Progenitor cell of endocrine pancreas (in vitro differentiated cells): Measurements from ENCODE around the gene ZNF362. TPM values are rescaled to one million over a fixed set of nuclear protein-coding genes. Genes with fewer than 3 reads are reported as not detected.

Source experiments
- DNase-seq: peaks from one replicate; pipeline ENCODE4 v3.0.0; 2021; ENCODE audit warnings: low spot score; ENCODE audit not compliant: unreplicated experiment
- H3K27ac Mint-ChIP-seq: 2 replicates; pipeline ENCODE4 v1.8.0; 2021; ENCODE audit warnings: mild to moderate bottlenecking, moderate library complexity, mixed read lengths
- H3K27me3 Mint-ChIP-seq: 2 replicates; pipeline ENCODE4 v1.8.0; 2021; ENCODE audit warnings: mixed read lengths
- H3K36me3 Mint-ChIP-seq: 2 replicates; pipeline ENCODE4 v1.8.0; 2022; ENCODE audit warnings: mixed read lengths; ENCODE audit not compliant: insufficient read depth
- H3K4me1 Mint-ChIP-seq: 2 replicates; pipeline ENCODE4 v1.8.0; 2021; ENCODE audit warnings: low read depth, mixed read lengths
- H3K4me3 Mint-ChIP-seq: 2 replicates; pipeline ENCODE4 v1.8.0; 2021; ENCODE audit warnings: low read depth, mild to moderate bottlenecking, moderate library complexity, mixed read lengths
- H3K9me3 Mint-ChIP-seq: 2 replicates; pipeline ENCODE4 v1.8.0; 2021; ENCODE audit warnings: low read depth, mixed read lengths
- CTCF ChIP-seq: fragments of 200-600 bp; sonication (generic); IDR thresholded peaks from one replicate; pipeline ENCODE4 v1.5.0; 2021; ENCODE audit warnings: antibody characterized with exemption, mild to moderate bottlenecking; ENCODE audit not compliant: unreplicated experiment
- total RNA-seq: library from RNA; stranded (reverse); gene quantifications from 2 replicates; pipeline ENCODE4 v1.2.1, GENCODE V29; 2021

Gene ZNF362
- total RNA-seq, 1 donor from 2014 or later, result 79.3 TPM

- Mint-ChIP-seq H3K36me3 (peaks cover 3% of the 10 kb centered on the region), H3K27ac (peak overlapping the region; percentile 95), H3K9me3 (no peaks in the 10 kb centered on the region), H3K4me1 (peaks cover 71% of the 10 kb centered on the region), H3K4me3 (peak overlapping the region; percentile 83), H3K27me3 (no peaks in the 10 kb centered on the region)
- no peak for DNase-seq
- no peak for TF ChIP-seq CTCF
These were observed 90.2 kb downstream of the ZNF362 start for GRCh38 chr1:33346533-33346926.

GRCh38 chr1:33346927-33347649 lies 90.8 kb downstream of the ZNF362 start:
- H3K27me3 Mint-ChIP-seq, result no peaks in the 10 kb centered on the region
- H3K4me3 Mint-ChIP-seq, result peak overlapping the region; percentile 83
- no peaks in the 10 kb centered on the region for H3K9me3 Mint-ChIP-seq
- no peak for DNase-seq
- H3K27ac Mint-ChIP-seq, result peak overlapping the region; percentile 95
- peaks cover 68% of the 10 kb centered on the region for H3K4me1 Mint-ChIP-seq
- H3K36me3 Mint-ChIP-seq, result peaks cover 3% of the 10 kb centered on the region
- TF ChIP-seq CTCF, result no peak

- Mint-ChIP-seq H3K36me3 (peaks cover 3% of the 10 kb centered on the region), H3K27me3 (no peaks in the 10 kb centered on the region), H3K4me3 (peak overlapping the region; percentile 83), H3K4me1 (peaks cover 62% of the 10 kb centered on the region), H3K9me3 (no peaks in the 10 kb centered on the region), H3K27ac (peak overlapping the region; percentile 95)
- DNase-seq, result no peak
- no peak for TF ChIP-seq CTCF
These were observed 91.3 kb downstream of the ZNF362 start for GRCh38 chr1:33347650-33347992.

- Mint-ChIP-seq H3K27ac (peak overlapping the region; percentile 95), H3K36me3 (peaks cover 3% of the 10 kb centered on the region), H3K4me3 (peak overlapping the region; percentile 83), H3K27me3 (no peaks in the 10 kb centered on the region), H3K4me1 (peaks cover 57% of the 10 kb centered on the region), H3K9me3 (no peaks in the 10 kb centered on the region)
- no peak for DNase-seq
- no peak for TF ChIP-seq CTCF
These were observed 91.9 kb downstream of the ZNF362 start for GRCh38 chr1:33348194-33348593.

GRCh38 chr1:33348676-33349080 lies 92.4 kb downstream of the ZNF362 start:
- peak overlapping the region; percentile 83 for H3K4me3 Mint-ChIP-seq
- H3K27me3 Mint-ChIP-seq, result no peaks in the 10 kb centered on the region
- no peak for DNase-seq
- peak overlapping the region; percentile 90 for H3K27ac Mint-ChIP-seq
- H3K9me3 Mint-ChIP-seq, result no peaks in the 10 kb centered on the region
- TF ChIP-seq CTCF, result no peak
- H3K4me1 Mint-ChIP-seq, result peaks cover 56% of the 10 kb centered on the region
- H3K36me3 Mint-ChIP-seq, result peaks cover 3% of the 10 kb centered on the region
